HEK293 (cell line): Measurements from ENCODE around the gene C7orf57.
A peak's percentile ranks its signal among the peaks of the same experiment; 100 is the strongest.

ENCODE experiments used
- CTCF ChIA-PET: fragments of 350-600 bp; formaldehyde crosslinking; extraction: SDS; loops from one replicate; lab custom pipeline; 2021; ENCODE audit warnings: antibody characterized with exemption; lab: Yijun Ruan, JAX
- POLR2A ChIA-PET: fragments of 300-600 bp; formaldehyde crosslinking; extraction: SDS; loops from one replicate; lab custom pipeline; 2020; ENCODE audit warnings: antibody characterized with exemption, inconsistent platforms; lab: Yijun Ruan, JAX
- H3K27ac ChIP-seq: fragments of 200-500 bp; sonication (Bioruptor generic); 2 replicates; pipeline ENCODE4 v1.5.1; 2014; ENCODE audit warnings: low read depth, low read length, control low read depth, inconsistent platforms; ENCODE audit errors: extremely low read depth
- H3K36me3 ChIP-seq, 2 experiments: fragments of 200-500 bp in 1 of 2; sonication (Bioruptor generic) in 1 of 2; 1 replicate in 1 of 2; 2 replicates in 1 of 2; pipeline ENCODE4 v1.5.1; 2014 to 2017; ENCODE audit warnings: inconsistent platforms in 2 of 2, low read length in 2 of 2; ENCODE audit not compliant: control insufficient read depth in 2 of 2, insufficient read depth in 1 of 2
- H3K4me1 ChIP-seq: fragments of 200-500 bp; sonication (Bioruptor generic); 2 replicates; pipeline ENCODE4 v1.5.1; 2014; ENCODE audit warnings: mild to moderate bottlenecking, low read length, inconsistent platforms; ENCODE audit not compliant: control insufficient read depth, insufficient read depth
- H3K4me3 ChIP-seq: 2 replicates; pipeline ENCODE4 v1.5.1; 2011; ENCODE audit warnings: low read depth, mild to moderate bottlenecking, control low read depth, low read length, moderate library complexity
- H3K9me3 ChIP-seq: fragments of 200-500 bp; sonication (Bioruptor generic); 2 replicates; pipeline ENCODE4 v1.5.1; 2014; ENCODE audit warnings: low read depth, low read length, inconsistent platforms; ENCODE audit not compliant: control insufficient read depth, insufficient read depth
- HIC1 ChIP-seq: fragments of 450-650 bp; formaldehyde crosslinking; IDR thresholded peaks from 2 replicates; pipeline ENCODE4 v1.5.1; 2016; ENCODE audit warnings: missing biosample characterization, missing genetic modification characterization
- KLF8 ChIP-seq: fragments of 450-650 bp; formaldehyde crosslinking; IDR thresholded peaks from 2 replicates; pipeline ENCODE4 v1.5.1; 2016; ENCODE audit warnings: missing biosample characterization, missing genetic modification characterization
- MZF1 ChIP-seq: fragments of 450-650 bp; formaldehyde crosslinking; IDR thresholded peaks from 2 replicates; pipeline ENCODE4 v1.5.1; 2017; ENCODE audit warnings: missing biosample characterization, missing genetic modification characterization, borderline replicate concordance
- RBAK ChIP-seq: fragments of 450-650 bp; formaldehyde crosslinking; IDR thresholded peaks from 2 replicates; pipeline ENCODE4 v1.5.1; 2016; ENCODE audit warnings: missing biosample characterization, missing genetic modification characterization
- ZBTB49 ChIP-seq: fragments of 450-650 bp; formaldehyde crosslinking; IDR thresholded peaks from 2 replicates; pipeline ENCODE4 v1.5.1; 2016; ENCODE audit warnings: missing biosample characterization, missing genetic modification characterization, low read depth
- ZBTB7A ChIP-seq: fragments of 450-650 bp; formaldehyde crosslinking; IDR thresholded peaks from 2 replicates; pipeline ENCODE4 v1.5.1; 2016; ENCODE audit warnings: low read depth, missing biosample characterization, missing genetic modification characterization
- ZNF148 ChIP-seq: fragments of 450-650 bp; formaldehyde crosslinking; IDR thresholded peaks from 2 replicates; pipeline ENCODE4 v1.5.0; 2017; ENCODE audit warnings: missing biosample characterization, missing genetic modification characterization, borderline replicate concordance
- ZNF174 ChIP-seq: fragments of 450-650 bp; formaldehyde crosslinking; IDR thresholded peaks from 2 replicates; pipeline ENCODE4 v1.5.0; 2017; ENCODE audit warnings: missing biosample characterization, mild to moderate bottlenecking, missing genetic modification characterization
- ZNF24 ChIP-seq: fragments of 450-650 bp; formaldehyde crosslinking; IDR thresholded peaks from 2 replicates; pipeline ENCODE4 v1.5.1; 2016; ENCODE audit warnings: missing biosample characterization, missing genetic modification characterization
- ZNF391 ChIP-seq: fragments of 450-650 bp; formaldehyde crosslinking; IDR thresholded peaks from 2 replicates; pipeline ENCODE4 v1.5.1; 2016; ENCODE audit warnings: low read depth, missing biosample characterization, missing genetic modification characterization, borderline replicate concordance
- ZNF423 ChIP-seq: fragments of 450-650 bp; formaldehyde crosslinking; IDR thresholded peaks from 2 replicates; pipeline ENCODE4 v1.5.1; 2016; ENCODE audit warnings: missing biosample characterization, missing genetic modification characterization
- ZNF433 ChIP-seq: fragments of 450-650 bp; formaldehyde crosslinking; IDR thresholded peaks from 2 replicates; pipeline ENCODE4 v1.5.1; 2016; ENCODE audit warnings: missing biosample characterization, missing genetic modification characterization, low read depth
- ZNF501 ChIP-seq: fragments of 450-650 bp; formaldehyde crosslinking; IDR thresholded peaks from 2 replicates; pipeline ENCODE4 v1.5.1; 2016; ENCODE audit warnings: missing biosample characterization, missing genetic modification characterization
- ZNF530 ChIP-seq: fragments of 450-650 bp; formaldehyde crosslinking; IDR thresholded peaks from 2 replicates; pipeline ENCODE4 v1.5.1; 2016; ENCODE audit warnings: low read depth, missing biosample characterization, missing genetic modification characterization
- ZNF626 ChIP-seq: fragments of 450-650 bp; sonication (Bioruptor Pico); formaldehyde crosslinking; IDR thresholded peaks from 2 replicates; pipeline ENCODE4 v1.5.1; 2018; ENCODE audit warnings: missing biosample characterization, missing genetic modification characterization, inconsistent platforms
- ZNF645 ChIP-seq: fragments of 450-650 bp; formaldehyde crosslinking; IDR thresholded peaks from 2 replicates; pipeline ENCODE4; 2016; ENCODE audit warnings: missing biosample characterization, missing genetic modification characterization
- ZNF776 ChIP-seq: fragments of 450-650 bp; formaldehyde crosslinking; IDR thresholded peaks from 2 replicates; pipeline ENCODE4 v1.5.0; 2017; ENCODE audit warnings: missing biosample characterization, missing genetic modification characterization, borderline replicate concordance
- ZNF837 ChIP-seq: fragments of 450-650 bp; formaldehyde crosslinking; IDR thresholded peaks from 2 replicates; pipeline ENCODE4 v1.5.1; 2016; ENCODE audit warnings: missing biosample characterization, missing genetic modification characterization
- TF ChIP-seq, protein P1 (sequence below): fragments of 450-650 bp; formaldehyde crosslinking; IDR thresholded peaks from 2 replicates; pipeline ENCODE4 v1.5.1; 2017; ENCODE audit warnings: missing biosample characterization, mild to moderate bottlenecking, missing genetic modification characterization, moderate library complexity

The C7orf57 gene

GRCh38 chr7:48085433-48085791 lies 50.1 kb downstream of the C7orf57 start:
- H3K4me1 ChIP-seq: peaks cover 10% of the 10 kb centered on the region
- POLR2A ChIA-PET: interaction anchor here (1.4 to 1.8 kb wide), 2 partner anchors 10 to 85 kb away, joined by 3 to 5 read pairs; no protein-coding TSS in a partner anchor
- TF ChIP-seq ZNF530 (tag by site-specific recombination): no peak
- no peak for TF ChIP-seq ZNF391 (tag by site-specific recombination)
- TF ChIP-seq ZNF148: no peak
- no peak for TF ChIP-seq ZNF501 (tag by site-specific recombination)
- TF ChIP-seq, protein P1, sequence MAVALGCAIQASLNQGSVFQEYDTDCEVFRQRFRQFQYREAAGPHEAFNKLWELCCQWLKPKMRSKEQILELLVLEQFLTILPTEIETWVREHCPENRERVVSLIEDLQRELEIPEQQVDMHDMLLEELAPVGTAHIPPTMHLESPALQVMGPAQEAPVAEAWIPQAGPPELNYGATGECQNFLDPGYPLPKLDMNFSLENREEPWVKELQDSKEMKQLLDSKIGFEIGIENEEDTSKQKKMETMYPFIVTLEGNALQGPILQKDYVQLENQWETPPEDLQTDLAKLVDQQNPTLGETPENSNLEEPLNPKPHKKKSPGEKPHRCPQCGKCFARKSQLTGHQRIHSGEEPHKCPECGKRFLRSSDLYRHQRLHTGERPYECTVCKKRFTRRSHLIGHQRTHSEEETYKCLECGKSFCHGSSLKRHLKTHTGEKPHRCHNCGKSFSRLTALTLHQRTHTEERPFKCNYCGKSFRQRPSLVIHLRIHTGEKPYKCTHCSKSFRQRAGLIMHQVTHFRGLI (tag by site-specific recombination): no peak
- no peak for TF ChIP-seq RBAK (tag by site-specific recombination)
- TF ChIP-seq ZNF645: no peak
- TF ChIP-seq, all 188 proteins: peak for 0
- H3K9me3 ChIP-seq: no peaks in the 10 kb centered on the region
- CTCF ChIA-PET: interaction anchor here (0.9 to 1.8 kb wide), 2 partner anchors 25 to 94 kb away, joined by 4 to 6 read pairs; no protein-coding TSS in a partner anchor
- no peak overlapping the region for H3K4me3 ChIP-seq
- H3K27ac ChIP-seq: peak overlapping the region; percentile 64; the same call in 1 of the 2 replicates
- H3K36me3 ChIP-seq: no peaks in the 10 kb centered on the region

GRCh38 chr7:48085942-48086341 lies 50.6 kb downstream of the C7orf57 start:
- CTCF ChIA-PET: interaction anchor here (0.6 kb wide), 1 partner anchor 52 kb away, joined by 3 read pairs; no protein-coding TSS in a partner anchor
- Histone ChIP-seq H3K4me1 (peaks cover 10% of the 10 kb centered on the region), H3K4me3 (no peak overlapping the region), H3K9me3 (no peaks in the 10 kb centered on the region), H3K27ac (peak overlapping the region; percentile 31; the same call in 1 of the 2 replicates), H3K36me3 (no peaks in the 10 kb centered on the region)
- POLR2A ChIA-PET: interaction anchor here (1.4 to 1.8 kb wide), 2 partner anchors 10 to 86 kb away, joined by 3 to 5 read pairs; no protein-coding TSS in a partner anchor
- TF ChIP-seq KLF8 (tag by site-specific recombination) (no peak), ZNF530 (tag by site-specific recombination) (no peak)

DNA sequence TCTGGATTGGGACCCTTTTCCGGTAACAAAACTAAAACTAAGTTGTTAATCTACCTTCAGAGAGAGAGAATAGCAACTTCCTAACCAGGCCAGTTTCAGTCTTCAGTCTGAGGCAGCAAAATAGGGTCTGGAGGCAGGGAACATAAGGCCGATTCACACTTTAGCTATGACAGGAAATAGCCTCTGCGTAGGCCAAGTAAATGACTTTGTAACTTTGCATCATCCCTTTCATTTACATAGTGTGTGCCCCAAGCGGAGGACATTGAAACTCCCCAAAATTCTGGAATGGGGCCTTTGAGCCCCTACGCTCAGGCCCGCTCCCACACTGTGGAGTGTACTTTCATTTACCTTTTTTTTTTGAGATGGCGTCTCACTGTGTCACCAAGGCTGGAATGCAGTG lies 52.0 kb downstream of the C7orf57 start:
- CTCF ChIA-PET: interaction anchor here (0.7 to 1.8 kb wide), 3 partner anchors 23 to 215 kb away, joined by 3 to 4 read pairs (median 4); no protein-coding TSS in a partner anchor
- no peak overlapping the region for H3K27ac ChIP-seq

More for the DNA sequence above, 52.0 kb downstream of the C7orf57 start:
- peaks cover 10% of the 10 kb centered on the region for H3K4me1 ChIP-seq
- H3K36me3 ChIP-seq: peaks cover 0 to 7% of the 10 kb centered on the region in 2 experiments; a peak in 1 of 3 replicates
- TF ChIP-seq ZNF423: no peak
- TF ChIP-seq ZNF626 (tag by site-specific recombination): no peak
- no peak for TF ChIP-seq HIC1 (tag by site-specific recombination)
- no peak for TF ChIP-seq ZNF174 (tag by site-specific recombination)
- no peak for TF ChIP-seq ZNF433 (tag by site-specific recombination)
- TF ChIP-seq MZF1 (tag by site-specific recombination): no peak
- no peak for TF ChIP-seq ZBTB7A (tag by site-specific recombination)
- no peak for TF ChIP-seq ZNF837
- no peak for TF ChIP-seq ZNF24 (tag by site-specific recombination)
- TF ChIP-seq ZNF776 (tag by site-specific recombination): no peak
- TF ChIP-seq ZBTB49 (tag by site-specific recombination): no peak
- TF ChIP-seq, all 188 proteins: peak for 0
- Histone ChIP-seq H3K9me3 (no peaks in the 10 kb centered on the region), H3K4me3 (no peak overlapping the region)
- POLR2A ChIA-PET: no interaction called here
